ENCODE data around the gene CDPF1. TPM values are rescaled to one million over a fixed set of nuclear protein-coding genes. Genes with fewer than 3 reads are reported as not detected.

CDPF1 gene
- total and polyA plus RNA-seq, 2 of the 13 experiments (the other 11 are each of a cell fraction or from before 2014, with no cell fraction given): 5.2 to 8.1 TPM

GRCh38 chr22:46250035-46250782 lies at the start of gene CDPF1 (continued):
- TF ChIP-seq SKIL (CRISPR knock-in tag; IDR thresholded peaks at IDR 0.05; ENCODE audit: borderline replicate concordance): no peak; the same call in 1 of the 2 replicates
- TF ChIP-seq, protein P1, sequence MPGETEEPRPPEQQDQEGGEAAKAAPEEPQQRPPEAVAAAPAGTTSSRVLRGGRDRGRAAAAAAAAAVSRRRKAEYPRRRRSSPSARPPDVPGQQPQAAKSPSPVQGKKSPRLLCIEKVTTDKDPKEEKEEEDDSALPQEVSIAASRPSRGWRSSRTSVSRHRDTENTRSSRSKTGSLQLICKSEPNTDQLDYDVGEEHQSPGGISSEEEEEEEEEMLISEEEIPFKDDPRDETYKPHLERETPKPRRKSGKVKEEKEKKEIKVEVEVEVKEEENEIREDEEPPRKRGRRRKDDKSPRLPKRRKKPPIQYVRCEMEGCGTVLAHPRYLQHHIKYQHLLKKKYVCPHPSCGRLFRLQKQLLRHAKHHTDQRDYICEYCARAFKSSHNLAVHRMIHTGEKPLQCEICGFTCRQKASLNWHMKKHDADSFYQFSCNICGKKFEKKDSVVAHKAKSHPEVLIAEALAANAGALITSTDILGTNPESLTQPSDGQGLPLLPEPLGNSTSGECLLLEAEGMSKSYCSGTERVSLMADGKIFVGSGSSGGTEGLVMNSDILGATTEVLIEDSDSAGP (CRISPR knock-in tag; IDR thresholded peaks at IDR 0.05; ENCODE audit: borderline replicate concordance): peak; percentile 94
- no peak for TF ChIP-seq ZNF7 (CRISPR knock-in tag; IDR thresholded peaks at IDR 0.05)
- no peak for TF ChIP-seq CEBPG (CRISPR knock-in tag; IDR thresholded peaks at IDR 0.05)
- TF ChIP-seq ZUFSP (CRISPR knock-in tag; IDR thresholded peaks at IDR 0.05; ENCODE audit: borderline replicate concordance): no peak
- TF ChIP-seq MATR3 (CRISPR knock-in tag; IDR thresholded peaks at IDR 0.05): no peak
- TF ChIP-seq ZNF530 (CRISPR knock-in tag; IDR thresholded peaks at IDR 0.05; ENCODE audit: low read depth): no peak
- TF ChIP-seq, protein P2, sequence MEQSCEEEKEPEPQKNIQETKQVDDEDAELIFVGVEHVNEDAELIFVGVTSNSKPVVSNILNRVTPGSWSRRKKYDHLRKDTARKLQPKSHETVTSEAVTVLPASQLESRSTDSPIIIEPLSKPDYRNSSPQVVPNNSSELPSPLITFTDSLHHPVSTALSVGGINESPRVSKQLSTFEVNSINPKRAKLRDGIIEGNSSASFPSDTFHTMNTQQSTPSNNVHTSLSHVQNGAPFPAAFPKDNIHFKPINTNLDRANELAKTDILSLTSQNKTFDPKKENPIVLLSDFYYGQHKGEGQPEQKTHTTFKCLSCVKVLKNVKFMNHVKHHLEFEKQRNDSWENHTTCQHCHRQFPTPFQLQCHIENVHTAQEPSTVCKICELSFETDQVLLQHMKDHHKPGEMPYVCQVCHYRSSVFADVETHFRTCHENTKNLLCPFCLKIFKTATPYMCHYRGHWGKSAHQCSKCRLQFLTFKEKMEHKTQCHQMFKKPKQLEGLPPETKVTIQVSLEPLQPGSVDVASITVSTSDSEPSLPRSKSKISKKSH (CRISPR knock-in tag; IDR thresholded peaks at IDR 0.05; ENCODE audit: borderline replicate concordance): peak; percentile 78
- TF ChIP-seq MED13 (CRISPR knock-in tag; IDR thresholded peaks at IDR 0.05): peak; percentile 62
- TF ChIP-seq TFDP1 (CRISPR knock-in tag; IDR thresholded peaks at IDR 0.05; ENCODE audit: borderline replicate concordance): peak; percentile 91
- TF ChIP-seq, protein P3, sequence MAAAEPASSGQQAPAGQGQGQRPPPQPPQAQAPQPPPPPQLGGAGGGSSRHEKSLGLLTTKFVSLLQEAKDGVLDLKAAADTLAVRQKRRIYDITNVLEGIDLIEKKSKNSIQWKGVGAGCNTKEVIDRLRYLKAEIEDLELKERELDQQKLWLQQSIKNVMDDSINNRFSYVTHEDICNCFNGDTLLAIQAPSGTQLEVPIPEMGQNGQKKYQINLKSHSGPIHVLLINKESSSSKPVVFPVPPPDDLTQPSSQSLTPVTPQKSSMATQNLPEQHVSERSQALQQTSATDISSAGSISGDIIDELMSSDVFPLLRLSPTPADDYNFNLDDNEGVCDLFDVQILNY (CRISPR knock-in tag; conservative IDR thresholded peaks at IDR 0.05): 0 out of 2 replicates have a peak, but pooled peaks have one; percentile 37
- TF ChIP-seq TAF1 (CRISPR knock-in tag; IDR thresholded peaks at IDR 0.05): peak; percentile 93
- TF ChIP-seq ZNF513 (CRISPR knock-in tag; conservative IDR thresholded peaks at IDR 0.05): no peak
- TF ChIP-seq FOXK1 (CRISPR knock-in tag; IDR thresholded peaks at IDR 0.05; ENCODE audit: borderline replicate concordance, low read depth): no peak
- TF ChIP-seq NONO (IDR thresholded peaks at IDR 0.05): no peak
- peak; percentile 59; the same call in 1 of the 2 replicates for TF ChIP-seq NONO (CRISPR knock-in tag; conservative IDR thresholded peaks at IDR 0.05)
- no peak for TF ChIP-seq ZNF569 (CRISPR knock-in tag; IDR thresholded peaks at IDR 0.05; ENCODE audit: borderline replicate concordance)
- no peak for TF ChIP-seq IKZF1 (IDR thresholded peaks at IDR 0.05)

All from HepG2 (cell line).